ENCODE data around the gene CDK15.

DNA sequence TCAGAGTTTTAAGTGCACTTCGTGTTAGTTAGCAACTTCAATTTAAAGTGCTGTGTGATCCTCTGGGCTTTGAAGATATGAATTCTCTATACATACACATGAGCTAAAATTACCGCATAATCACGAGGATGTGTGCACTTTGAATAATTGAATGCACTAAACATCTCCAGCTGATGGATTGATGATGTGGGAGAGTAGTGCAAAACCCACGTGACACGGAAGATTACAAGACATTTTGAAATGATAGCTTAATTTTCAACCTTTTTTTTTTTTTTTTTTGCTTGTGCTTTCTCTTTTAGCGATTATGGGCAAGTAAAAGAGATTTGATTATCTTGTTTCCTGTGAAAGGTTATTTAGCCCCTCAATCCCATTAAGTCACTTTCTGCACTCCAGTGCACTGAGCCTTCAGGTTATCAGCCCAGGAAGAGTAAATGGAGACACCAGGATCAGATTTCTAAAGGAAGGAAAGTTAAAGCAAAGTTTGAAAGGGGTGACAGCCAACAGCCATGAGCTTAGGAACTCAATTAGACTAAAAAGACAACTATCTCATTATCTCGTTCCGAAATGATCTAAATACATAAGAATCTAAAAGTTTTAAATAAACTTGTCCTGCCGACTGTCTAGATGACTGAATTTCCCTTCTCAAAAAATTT, 81.6 kb downstream of the CDK15 start:
- TF ChIP-seq POLR2AphosphoS5 (IDR thresholded peaks at IDR 0.05; ENCODE audit: borderline replicate concordance, low read depth, low read length) (peak; percentile 38; the same call in 1 of the 2 replicates), FOXP2 (optimal IDR thresholded peaks at IDR 0.05; ENCODE audit: control extremely low read depth, extremely low read length, insufficient read depth) (no peak), EZH2 (IDR thresholded peaks at IDR 0.05) (no peak)
